GM15510 (cell line): Measurements from ENCODE around the gene MTUS2.

Experiments
- POLR2A ChIP-seq: IDR thresholded peaks from 3 replicates; pipeline ENCODE4 v1.6.1; 2011; ENCODE audit warnings: borderline replicate concordance; ENCODE audit not compliant: insufficient read length; ENCODE audit errors: extremely low read depth

Gene MTUS2

DNA sequence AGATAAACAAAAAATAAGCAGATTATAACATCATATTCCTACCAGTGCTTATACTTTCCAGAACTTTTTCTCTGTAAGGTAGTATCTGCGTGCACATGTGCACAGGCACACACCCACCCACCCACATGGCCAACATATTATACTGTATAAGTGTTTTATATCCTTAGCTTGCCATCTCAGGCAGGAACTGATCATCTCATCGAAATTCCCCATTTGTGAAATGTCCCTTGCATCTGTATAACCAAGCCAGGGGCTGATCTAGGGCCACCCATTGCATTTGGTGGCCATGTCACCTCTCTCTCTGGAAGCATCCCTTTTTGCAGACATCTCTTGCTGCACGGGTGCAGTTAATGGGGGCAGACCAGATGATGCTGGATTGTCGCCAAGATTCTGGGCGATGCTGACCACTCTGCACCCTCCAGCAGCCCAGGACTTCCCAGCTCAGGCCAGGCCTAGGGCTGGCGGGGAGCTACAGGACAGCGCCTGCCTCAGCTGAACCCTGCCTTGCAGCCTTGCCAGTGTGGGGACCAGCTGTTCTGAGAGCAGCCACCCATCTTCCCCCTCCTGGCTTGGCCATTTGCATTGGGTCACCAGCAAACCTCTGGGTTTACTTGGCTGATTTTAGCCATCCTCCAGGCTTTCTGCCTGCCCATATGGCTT lies 679.5 kb downstream of the MTUS2 start:
- no peak for TF ChIP-seq POLR2A

DNA sequence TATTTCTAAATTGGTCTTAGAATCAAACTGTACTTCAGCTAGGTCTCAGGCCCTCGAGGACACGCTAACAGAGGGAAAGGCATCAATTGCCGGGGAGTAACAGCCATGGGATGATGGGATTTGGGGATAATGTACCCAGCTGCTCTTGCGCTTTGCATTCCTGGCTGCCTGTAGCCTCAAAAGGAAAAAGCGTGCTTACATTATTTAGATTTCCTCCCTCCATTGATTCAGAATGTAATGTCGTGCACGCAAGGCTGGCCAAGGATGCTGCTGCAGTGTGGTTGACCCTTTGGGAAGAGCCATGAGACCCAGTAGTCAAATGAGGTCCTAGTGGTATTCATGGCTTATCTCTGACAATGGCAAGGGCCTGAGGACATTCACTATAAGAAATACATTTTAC lies 680.2 kb downstream of the MTUS2 start:
- TF ChIP-seq POLR2A = no peak

DNA sequence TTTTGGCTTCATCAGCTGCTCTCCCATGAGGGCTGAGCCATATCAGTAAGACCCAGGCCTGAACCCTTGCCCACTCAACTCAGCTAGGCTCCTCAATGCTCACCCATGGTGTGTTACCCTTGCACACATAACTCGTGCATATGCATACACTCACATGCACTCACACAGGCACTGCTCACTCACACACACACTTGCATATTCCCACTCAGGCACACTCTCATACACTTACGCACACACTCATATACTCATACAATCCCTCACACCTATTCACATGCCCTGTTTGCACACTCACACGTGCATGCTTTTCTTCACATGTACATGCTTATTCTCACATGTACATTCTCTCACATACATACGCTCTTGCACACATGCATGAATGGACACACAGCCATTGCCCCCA lies 681.5 kb downstream of the MTUS2 start:
- TF ChIP-seq POLR2A = no peak

DNA sequence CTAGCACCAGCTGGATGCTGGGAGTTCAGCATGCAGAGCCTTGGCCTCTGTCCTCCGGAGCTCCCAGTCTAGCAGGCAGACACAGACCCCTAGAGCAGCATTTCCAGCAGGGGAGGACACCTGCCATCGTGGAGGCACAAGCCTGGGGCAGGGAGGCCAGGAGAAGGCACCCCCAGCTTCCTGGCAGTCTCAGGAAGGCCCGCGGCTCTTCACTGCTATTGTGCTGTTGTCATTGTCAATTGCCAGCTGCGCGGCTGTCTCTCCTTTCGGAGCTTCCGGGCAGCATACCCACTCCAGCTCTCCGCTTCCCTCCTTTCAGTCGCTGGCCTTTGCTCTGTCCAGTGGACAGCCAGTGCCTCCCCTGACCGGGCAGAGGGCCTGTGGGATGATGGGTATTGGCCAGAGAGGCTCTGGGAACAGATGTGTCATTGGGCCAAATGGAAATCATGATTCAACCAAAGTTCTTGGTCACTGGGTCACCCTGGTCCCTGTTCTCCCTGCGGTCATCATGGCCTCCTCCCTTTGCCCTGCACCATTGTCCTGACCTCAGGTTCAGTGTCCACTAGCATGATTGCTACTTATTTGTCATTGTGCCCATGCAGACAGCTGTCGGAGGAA lies 682.4 kb downstream of the MTUS2 start:
- TF ChIP-seq POLR2A = no peak

DNA sequence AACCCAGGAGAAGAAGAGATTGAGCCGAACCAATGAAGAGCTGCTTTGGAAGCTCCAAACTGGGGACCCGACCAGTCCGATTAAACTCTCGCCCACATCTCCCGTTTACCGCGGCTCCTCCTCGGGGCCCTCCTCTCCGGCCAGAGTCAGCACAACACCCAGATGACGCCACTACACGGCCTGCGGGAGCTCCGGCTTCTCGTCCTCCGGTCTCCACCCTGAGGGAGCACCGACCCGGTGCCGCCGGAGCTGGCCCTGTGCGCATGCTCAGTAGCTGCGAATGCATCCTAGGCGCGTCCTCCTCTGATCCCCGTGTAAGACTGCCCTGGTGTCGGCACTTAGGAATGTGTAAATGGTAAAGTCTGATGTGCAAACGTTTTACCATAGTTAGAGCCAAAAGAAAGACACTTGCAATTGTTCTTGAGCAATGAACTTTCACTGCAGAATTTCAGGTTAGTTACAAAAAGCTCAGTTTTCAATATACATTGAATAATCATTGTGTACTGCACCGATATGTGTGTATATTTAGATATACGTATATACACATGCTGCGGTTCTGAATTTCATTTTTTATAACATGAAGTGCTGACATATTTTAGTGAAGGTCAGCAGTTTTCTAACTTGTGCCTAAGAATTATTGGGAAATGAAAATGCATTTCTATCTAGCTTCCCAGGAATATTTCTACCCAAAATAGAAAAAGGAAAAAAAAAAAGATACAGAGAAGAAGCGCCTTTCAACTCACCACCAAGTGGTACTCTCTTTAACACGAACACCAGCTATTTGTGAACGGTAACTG lies 683.1 kb downstream of the MTUS2 start:
- no peak for TF ChIP-seq POLR2A

DNA sequence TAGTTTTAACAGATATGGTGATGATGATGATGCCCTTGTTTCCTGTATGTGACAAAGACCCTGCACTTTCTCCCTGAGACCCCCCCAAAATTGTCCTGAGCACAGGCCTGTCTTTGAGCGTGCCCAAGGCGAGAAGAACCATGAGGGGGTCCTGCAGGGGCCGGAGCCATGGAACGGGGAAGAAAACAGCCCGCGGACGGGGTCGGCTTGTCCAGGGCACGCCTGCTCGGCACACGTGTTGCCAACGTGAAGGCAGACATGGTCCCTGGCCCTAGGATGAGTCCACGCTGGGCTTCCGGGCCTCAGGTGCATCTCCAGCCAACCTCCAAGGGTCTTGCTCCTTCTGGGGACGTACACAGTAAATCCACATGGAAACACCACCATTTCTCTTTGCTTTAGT lies 684.6 kb downstream of the MTUS2 start:
- TF ChIP-seq POLR2A = no peak

DNA sequence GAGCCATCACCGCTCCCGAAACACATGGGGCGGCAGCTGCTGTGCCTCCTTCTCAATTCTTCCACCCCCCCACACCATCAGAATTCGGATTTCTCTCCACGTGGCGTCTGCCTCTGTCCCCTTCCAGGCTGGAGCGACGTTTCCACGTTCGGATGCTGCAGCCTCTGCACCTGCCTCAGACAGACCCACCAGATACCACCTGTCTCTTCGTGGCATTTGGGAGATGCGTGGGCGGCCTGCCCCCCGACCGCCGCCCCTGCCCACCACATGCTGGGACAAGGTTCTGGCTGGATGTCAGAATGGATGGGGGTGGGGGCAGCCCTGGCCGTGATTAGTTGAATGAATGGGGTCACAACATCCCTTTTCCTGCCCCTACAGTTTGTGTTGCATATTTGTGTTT lies 685.4 kb downstream of the MTUS2 start:
- TF ChIP-seq POLR2A = no peak

DNA sequence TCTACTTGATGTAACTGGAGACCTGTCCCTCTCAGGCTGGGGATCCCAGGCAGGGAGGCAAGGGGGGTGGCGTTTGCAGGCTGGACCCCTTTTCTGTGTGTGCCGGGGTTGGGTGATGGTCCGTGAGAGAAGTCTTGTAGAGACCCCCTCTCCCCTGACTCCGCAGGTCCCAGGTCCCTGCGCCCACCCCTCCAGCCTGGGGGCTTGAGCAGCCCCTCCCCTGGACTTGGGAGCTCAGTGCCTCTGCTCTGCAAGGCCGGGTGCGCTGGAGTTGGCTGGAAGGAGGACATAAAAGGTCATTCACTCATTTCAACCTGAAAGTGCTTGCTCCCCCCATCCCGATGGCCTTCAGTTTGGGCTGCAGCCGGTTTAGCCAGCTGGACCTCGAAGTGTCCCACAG lies 685.8 kb downstream of the MTUS2 start:
- no peak for TF ChIP-seq POLR2A

DNA sequence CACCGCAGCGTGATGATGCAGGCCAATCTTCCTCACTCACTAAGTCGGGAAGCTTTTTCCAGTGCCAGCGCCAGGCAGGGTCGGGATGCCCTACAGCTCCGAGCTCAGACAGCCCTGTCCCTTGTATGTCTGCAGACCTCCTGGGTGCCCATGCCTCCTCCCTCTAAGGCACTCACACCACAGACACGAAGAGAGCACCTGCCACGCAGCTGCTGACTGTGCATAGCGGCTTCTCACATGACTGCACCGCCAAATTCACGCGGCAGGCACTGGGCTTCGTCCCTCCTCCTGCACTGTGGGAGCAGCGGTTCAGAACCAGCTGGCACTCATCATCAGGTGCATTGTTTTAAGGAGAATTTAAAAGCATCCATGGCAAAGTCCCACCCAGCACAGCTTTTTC lies 687.2 kb downstream of the MTUS2 start:
- no peak for TF ChIP-seq POLR2A

DNA sequence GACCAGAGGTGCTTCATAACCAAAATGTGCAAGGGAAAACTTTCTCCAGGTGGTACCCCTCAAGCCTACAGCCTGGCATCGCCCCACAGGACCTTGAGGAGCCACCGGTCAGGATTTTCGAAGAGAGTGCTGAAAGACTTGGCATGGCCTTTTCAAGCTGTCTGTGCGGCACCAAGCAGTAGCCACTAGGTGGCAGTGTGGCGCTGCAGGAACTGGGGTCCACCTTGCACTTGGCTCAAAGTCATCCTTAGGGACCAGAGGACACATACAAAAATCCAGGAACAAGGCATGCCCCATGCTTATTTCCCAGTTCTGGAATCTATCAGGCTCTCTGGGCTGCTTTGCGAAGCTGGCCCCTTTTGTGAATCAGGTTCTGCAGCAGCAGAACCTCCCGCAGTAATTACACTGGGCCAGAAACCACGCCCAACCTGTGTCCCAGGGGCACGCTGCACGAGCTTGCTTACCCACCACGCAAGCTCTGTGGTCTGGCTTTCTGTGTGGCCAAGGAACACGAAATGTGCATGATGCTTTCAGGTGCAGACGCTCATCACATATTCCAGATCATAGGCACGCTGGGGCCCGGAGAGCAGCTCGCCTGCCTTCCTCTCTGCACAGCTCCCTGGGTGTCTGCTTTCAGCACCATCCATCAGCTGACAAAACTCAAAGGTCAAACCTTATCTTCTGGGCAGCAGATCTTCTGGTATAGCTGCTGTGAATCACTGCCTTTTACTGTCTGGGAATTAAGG lies 688.2 kb downstream of the MTUS2 start:
- TF ChIP-seq POLR2A = no peak

DNA sequence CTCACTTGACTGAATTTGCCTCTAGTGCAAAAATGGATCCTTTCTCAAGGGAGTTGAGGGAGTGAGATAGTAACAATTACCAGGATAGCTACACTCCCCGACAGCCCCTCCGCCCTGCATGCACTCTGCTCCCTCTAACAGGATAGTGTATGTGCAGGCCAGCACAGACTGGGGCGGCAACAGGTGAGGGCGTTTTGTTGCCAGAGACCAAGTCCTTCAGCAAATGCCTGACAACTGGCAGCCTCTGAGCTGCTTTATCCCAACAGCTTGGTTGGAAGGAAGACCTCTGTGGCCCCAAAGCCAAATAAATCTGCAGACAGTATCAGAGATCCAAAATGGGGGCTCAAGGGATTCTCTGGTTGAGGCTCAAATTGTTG lies 688.7 kb downstream of the MTUS2 start:
- TF ChIP-seq POLR2A = no peak

DNA sequence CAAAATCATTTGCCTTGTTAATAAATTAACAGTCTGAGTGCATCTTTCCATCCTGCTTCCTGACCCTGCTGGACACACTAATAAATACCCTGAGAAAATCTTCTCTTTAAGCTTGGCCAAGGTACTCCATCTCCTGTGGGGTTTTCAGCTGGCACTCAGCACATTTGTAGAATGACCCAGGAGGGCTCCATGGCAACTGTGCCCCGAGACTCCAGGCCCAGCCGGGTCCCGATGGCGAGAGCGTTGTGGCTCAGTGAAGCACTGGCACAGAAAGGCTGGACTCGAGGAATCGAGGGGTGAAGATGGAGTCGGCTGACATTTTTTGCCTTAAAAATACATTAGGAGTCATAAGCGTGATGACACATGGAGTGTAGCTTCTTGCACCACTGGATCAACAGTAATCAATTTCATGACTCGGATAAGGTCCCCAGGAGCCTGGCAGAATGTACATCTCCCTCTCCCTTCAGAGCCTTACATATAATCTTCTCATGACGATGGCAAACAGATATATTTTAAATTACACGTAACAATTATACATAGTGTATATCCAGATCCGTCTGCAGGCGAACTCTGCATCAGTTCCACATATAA lies 690.0 kb downstream of the MTUS2 start:
- no peak for TF ChIP-seq POLR2A

DNA sequence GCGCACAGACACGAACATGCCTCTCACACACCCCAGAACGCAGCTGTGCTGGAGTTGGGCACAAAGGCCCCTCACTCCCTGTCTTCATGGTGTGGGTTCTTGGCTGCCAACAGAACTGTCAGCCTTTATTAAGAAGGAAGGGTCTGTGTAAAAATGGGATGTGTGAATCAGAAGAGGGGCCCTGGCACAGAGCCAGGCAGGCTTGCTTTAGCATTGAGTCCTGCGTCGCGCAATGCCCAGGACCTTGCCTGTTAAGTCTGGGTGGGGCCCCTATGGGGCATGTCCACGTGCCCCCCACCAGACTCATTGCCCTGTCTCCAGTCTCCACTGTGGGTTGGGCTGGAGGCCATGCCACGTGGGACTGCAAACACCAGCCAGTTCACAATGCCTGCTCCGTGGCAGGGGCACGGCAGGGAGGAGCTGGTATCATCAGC lies 690.5 kb downstream of the MTUS2 start:
- no peak for TF ChIP-seq POLR2A

DNA sequence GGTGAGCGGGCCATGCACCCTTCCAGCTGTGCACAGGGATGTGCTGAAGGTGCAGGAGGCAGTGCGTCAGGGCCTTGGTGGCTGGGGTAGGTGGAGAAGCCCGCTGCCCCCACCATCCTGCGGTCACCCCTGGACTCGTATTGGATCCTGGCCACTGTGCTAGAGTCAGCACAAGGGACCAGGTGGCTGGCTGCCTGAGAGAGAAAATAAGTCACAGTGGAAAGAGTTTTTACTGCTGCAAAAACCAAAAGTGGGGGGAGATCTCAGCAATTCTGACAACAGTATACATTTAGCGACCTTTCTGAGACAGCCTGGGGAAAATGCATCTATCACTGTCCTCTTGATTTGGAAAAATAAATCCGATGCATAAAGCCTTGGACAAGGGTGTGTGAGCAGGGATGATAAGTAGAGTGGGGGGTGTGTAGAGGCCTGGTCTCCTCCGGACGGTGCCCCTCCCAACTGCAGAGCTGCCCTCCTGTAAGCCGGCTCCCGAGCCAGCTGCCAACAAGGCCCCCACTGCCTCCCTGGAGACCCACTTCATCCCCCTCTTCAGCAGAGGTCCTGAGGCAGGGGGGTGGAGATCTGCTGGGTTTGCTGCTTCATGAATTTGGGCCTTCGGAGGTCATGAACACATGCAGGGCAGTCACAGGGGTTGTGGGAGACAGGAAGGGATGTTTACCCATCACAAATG lies 691.1 kb downstream of the MTUS2 start:
- TF ChIP-seq POLR2A = no peak
